ENCODE data around the gene PCDH8. TPM values are rescaled to one million over a fixed set of nuclear protein-coding genes. Genes with fewer than 3 reads are reported as not detected.
"Not testable (repeated sequence)": the region's sequence is repeated elsewhere in the genome, so short reads cannot be mapped to it uniquely, and the experiment has no call there.

The PCDH8 gene
- polyA plus RNA-seq, 1 donor from 2014 or later: not detected

DNA sequence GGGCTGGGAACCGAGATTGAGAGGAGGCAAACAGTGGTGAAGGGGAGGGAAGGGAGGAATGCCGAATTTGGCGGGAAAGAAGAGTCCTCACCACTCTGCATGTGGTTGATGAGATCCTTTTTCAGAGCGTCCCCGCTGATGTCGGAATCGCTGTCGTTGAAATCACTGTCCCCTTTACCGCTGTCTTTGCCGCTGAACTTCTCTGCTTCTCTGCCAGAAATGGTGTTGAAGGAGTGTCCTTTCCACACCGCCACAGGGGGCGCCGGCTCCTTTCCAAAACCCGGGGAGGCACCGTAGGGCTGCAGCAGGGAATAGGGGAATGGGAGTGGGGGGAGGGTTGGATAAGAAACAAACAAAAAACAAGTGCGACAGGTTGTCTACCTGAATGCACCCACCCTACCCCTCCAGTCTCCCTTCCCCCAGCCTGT, 3.1 kb downstream of the PCDH8 start:
- H3K9me3 Mint-ChIP-seq: peaks cover 0 to 10% (median 0%) of the 10 kb centered on the region in 3 donors
- peaks cover 49% of the 10 kb centered on the region for H3K27me3 Mint-ChIP-seq
- H3K27ac Mint-ChIP-seq: peak overlapping the region in 1 of 3 donors; percentile 33
- peak overlapping the region in 1 of 4 donors; percentile 88 for H3K4me3 Mint-ChIP-seq
- H3K36me3 Mint-ChIP-seq: no peaks in the 10 kb centered on the region
- peaks cover 3 to 15% (median 10%) of the 10 kb centered on the region in 3 donors for H3K4me1 Mint-ChIP-seq

DNA sequence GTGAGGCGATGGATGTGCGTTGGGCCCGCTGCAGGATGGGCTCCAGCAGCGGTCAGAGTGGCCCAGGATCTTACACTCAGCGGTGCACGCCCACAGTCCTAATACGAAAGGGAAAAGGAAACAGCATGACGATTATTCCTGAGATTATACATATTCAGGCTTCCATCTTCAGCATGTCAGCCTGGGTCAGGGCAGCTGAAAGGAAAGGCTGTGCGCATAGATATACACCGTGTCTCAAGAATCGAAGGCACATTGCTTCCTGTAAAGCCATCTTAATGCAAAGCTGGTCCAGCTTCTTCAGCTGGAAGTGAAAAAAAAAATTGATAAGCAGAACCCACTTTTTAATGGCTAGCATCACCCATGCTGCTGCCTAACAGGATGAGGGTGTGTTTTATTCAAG, 3.6 kb downstream of the PCDH8 start:
- H3K27ac Mint-ChIP-seq: peak overlapping the region in 1 of 3 donors; percentile 33
- H3K27me3 Mint-ChIP-seq: peaks cover 46% of the 10 kb centered on the region
- H3K36me3 Mint-ChIP-seq: no peaks in the 10 kb centered on the region

DNA sequence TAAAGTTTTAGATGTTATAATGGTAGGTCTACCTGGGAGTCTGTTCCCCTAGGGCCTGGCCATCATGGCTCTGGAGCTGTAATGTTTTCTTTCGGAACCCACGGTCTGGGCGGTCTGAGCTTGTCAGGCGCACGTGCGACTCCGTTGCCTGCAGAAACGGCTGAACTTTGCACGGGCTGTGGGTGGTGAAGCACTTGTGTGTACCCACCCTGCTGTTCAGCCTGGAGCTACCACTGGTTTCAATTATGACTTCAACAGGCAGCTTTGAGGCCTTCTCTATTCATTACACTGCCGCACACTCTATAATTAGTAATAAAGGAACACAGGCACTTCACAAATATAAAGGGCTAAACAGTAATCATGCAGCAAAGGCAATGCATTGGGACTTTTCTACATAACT, 6.0 kb downstream of the PCDH8 start:
- peaks cover 41% of the 10 kb centered on the region for H3K27me3 Mint-ChIP-seq
- H3K27ac Mint-ChIP-seq: no peak overlapping the region

More for the DNA sequence above, 3.6 kb downstream of the PCDH8 start:
- H3K4me3 Mint-ChIP-seq: peak overlapping the region in 3 of 4 donors; percentile 18 to 88 (median 44)
- peaks cover 0 to 12% (median 0%) of the 10 kb centered on the region in 3 donors for H3K9me3 Mint-ChIP-seq
- H3K4me1 Mint-ChIP-seq: peaks cover 3 to 10% (median 7%) of the 10 kb centered on the region in 3 donors

DNA sequence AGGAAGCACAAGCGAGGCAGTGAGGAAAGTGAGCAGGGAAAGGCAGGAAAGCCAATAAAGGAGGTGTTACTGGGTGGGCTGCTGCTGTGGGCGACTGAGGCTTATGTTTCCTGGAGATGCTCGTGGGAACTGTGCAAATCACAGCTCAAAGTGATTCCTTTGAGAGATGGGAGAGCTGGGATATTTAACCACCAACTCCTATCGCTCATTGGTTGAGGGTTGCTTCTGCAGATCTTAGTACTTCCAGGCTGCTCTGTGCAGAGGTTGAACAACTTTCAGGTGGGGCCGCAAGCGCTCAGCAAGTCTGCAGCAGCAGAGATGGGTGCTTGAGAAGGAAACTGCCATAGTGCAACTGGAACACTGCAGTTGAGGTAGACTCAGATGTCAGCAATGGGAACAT, 8.4 kb downstream of the PCDH8 start:
- Mint-ChIP-seq H3K27ac (no peak overlapping the region), H3K9me3 (peaks cover 0 to 9% (median 0%) of the 10 kb centered on the region in 3 donors), H3K4me3 (no peak overlapping the region), H3K27me3 (peaks cover 41% of the 10 kb centered on the region), H3K36me3 (no peaks in the 10 kb centered on the region), H3K4me1 (peaks cover 0 to 3% (median 0%) of the 10 kb centered on the region in 3 donors)

More for the DNA sequence above, 6.0 kb downstream of the PCDH8 start:
- H3K4me3 Mint-ChIP-seq: no peak overlapping the region
- peaks cover 0 to 9% (median 0%) of the 10 kb centered on the region in 3 donors for H3K9me3 Mint-ChIP-seq
- no peaks in the 10 kb centered on the region for H3K36me3 Mint-ChIP-seq
- peaks cover 0 to 3% (median 0%) of the 10 kb centered on the region in 3 donors for H3K4me1 Mint-ChIP-seq

DNA sequence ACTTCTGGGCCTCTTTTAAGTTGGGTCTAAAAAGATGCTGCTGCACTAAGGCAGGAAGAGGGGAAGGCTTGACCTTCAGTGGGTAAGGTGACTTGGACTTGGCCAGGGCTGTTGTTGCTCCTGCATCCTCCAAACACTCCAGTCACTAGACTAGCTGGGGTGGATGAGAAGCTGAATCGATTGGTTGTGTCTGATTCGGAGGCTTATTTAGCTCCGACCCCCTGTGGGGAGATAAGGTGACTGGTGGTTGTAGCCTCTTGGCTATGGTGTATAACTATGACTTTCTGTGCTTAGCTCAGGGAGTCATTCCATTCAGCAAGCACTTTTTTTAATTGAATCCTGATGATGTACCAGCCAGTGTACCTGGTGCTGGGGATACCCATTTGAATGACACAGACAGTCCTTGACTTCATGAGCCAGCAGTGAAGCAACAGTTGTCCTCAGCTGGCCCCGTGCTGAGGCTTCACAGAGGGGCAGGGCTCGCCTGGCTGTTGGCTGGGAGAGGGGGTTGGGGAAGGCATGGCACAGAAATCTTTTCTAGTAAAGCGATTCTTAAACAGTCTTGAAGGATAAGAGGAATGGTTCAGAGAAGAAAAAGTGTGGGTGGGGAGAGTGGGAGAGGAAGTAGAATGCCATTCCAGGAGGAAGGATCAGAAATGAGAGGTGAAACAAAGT, 9.9 kb downstream of the PCDH8 start:
- Mint-ChIP-seq H3K9me3 (peaks cover 0 to 7% (median 0%) of the 10 kb centered on the region in 3 donors), H3K4me1 (no peaks in the 10 kb centered on the region), H3K27ac (no peak overlapping the region), H3K4me3 (no peak overlapping the region), H3K27me3 (peaks cover 32% of the 10 kb centered on the region), H3K36me3 (no peaks in the 10 kb centered on the region)

DNA sequence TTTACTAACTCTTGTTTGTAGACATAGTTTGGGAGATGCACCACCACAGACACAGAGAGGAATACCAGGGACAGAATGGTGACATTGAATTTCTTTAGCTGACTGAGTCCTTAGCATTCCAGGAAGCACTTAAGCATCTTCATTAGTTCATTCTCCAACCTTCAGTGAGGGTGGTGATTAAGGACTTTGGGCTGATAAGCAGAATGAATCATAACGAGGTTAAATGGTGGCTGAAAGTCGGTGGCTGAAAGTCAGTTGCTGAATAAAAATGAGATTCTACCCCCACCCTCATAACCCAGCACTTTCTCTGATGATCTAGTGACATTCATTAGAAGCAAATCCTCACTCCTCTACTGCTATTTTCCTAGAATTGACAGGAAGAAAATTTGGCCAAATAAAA, 10.6 kb downstream of the PCDH8 start:
- H3K4me1 Mint-ChIP-seq: no peaks in the 10 kb centered on the region
- no peak overlapping the region for H3K4me3 Mint-ChIP-seq
- H3K36me3 Mint-ChIP-seq: no peaks in the 10 kb centered on the region
- peaks cover 0 to 7% (median 0%) of the 10 kb centered on the region in 3 donors for H3K9me3 Mint-ChIP-seq
- peaks cover 26% of the 10 kb centered on the region for H3K27me3 Mint-ChIP-seq
- no peak overlapping the region for H3K27ac Mint-ChIP-seq

DNA sequence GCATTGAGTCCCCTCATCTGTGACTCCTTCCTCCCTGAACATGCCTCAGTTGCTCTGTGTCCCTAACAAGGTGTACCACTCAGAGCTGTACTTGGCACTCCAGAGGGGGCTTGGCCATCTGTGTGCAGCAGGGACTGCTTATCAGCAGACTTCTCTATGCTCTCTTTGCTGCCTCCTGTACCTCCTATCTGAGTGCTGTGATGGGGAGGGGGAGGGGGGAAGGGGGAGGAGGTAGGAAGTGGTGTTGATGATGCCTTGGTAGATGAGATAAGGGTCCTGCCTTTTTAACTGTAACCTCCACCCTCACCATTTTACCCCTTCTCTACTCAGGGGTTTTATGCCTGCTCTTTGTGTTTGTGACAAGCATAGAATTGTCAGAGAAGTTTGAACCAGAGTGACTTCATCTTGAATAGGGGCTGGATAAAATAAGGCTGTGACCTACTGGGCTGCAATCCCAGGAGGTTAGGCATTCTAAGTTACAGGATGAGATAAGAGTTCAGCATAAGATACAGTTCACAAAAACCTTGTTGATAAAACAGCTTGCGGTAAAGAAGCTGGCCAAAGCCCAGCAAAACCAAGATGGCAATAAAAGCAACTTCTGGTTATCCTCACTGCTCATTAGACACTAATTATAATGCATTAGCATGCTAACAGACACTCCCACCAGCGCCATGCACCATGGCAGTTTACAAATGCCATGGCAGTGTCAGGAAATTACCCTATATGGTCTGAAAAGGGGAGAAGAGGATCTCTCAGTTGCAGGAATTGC, 13.2 kb downstream of the PCDH8 start:
- H3K4me3 Mint-ChIP-seq: no peak overlapping the region
- peaks cover 18% of the 10 kb centered on the region for H3K27me3 Mint-ChIP-seq

DNA sequence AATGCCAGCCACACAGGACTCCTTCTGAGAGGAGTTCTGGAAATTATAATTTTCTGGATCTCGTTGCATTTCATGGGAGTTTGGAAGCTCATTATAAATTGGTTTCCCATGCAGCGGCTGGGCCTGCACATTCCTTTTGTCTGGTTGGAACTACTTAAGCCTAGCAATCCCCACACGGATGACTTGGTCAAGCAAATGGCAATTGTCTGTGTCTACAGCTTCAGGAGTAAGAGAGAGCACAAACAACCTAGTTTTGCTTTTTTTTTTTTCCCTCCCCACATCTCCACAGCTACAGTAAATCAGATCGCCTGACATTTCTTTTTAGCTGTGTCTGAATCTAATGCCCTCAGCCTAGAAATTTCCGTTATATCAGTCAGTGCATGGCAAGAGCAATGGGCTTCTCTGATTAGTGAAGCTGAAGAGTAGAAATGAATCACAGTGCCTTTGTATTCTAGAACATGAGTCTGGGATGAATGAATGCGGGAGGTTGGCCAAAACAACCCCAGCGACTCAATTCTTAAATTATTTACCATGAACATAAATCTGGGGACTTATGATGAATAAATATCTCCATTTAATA, 15.1 kb downstream of the PCDH8 start:
- H3K4me1 Mint-ChIP-seq: no peaks in the 10 kb centered on the region
- H3K27me3 Mint-ChIP-seq: peaks cover 12% of the 10 kb centered on the region
- H3K27ac Mint-ChIP-seq: no peak overlapping the region
- H3K9me3 Mint-ChIP-seq: no peaks in the 10 kb centered on the region
- no peak overlapping the region for H3K4me3 Mint-ChIP-seq
- no peaks in the 10 kb centered on the region for H3K36me3 Mint-ChIP-seq

More for the DNA sequence above, 13.2 kb downstream of the PCDH8 start:
- Mint-ChIP-seq H3K36me3 (no peaks in the 10 kb centered on the region), H3K27ac (no peak overlapping the region), H3K9me3 (peaks cover 0 to 4% (median 0%) of the 10 kb centered on the region in 3 donors), H3K4me1 (no peaks in the 10 kb centered on the region)

DNA sequence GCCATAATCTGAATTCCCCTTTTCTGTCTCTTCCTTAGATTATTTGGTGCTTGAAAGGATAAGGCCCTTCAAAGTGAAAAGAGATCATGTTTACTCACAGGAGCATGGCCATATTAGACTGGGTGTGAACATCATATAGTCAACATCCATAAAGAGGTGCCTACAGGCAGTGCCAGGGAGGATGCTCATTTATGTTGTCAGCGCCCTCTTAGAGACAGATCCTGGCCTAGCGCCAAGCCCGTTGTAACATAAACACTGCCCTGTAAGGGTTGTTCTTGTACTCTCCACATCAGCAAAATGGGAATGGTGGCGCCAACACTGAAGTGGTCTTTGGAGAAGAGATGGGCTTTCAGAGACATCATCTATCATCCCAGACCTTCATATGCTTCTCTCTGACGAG, 16.1 kb downstream of the PCDH8 start:
- Mint-ChIP-seq H3K4me3 (no peak overlapping the region), H3K9me3 (no peaks in the 10 kb centered on the region), H3K27ac (no peak overlapping the region), H3K27me3 (peaks cover 7% of the 10 kb centered on the region), H3K4me1 (no peaks in the 10 kb centered on the region), H3K36me3 (no peaks in the 10 kb centered on the region)

DNA sequence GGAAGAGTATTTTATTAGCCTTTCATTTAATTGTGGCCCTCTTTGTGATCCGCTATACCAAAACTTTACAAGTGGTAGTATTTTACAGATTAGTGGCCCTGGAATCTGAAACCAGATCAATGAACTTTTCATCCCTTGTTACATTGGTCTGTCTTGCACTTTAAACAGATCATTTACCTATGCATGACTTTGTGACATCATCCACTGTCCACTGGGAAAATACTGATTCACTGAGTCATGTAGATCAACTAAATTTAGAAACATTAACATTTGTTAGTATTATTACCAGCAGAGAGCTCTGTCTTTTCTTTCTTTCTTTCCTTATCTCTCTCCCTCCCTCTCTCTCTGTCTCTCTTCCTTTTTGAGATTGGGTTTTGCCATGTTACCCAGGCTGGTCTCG, 17.5 kb downstream of the PCDH8 start:
- H3K4me3 Mint-ChIP-seq: no peak overlapping the region
- no peaks in the 10 kb centered on the region for H3K4me1 Mint-ChIP-seq
- no peak overlapping the region for H3K27ac Mint-ChIP-seq
- peaks cover 4% of the 10 kb centered on the region for H3K27me3 Mint-ChIP-seq
- no peaks in the 10 kb centered on the region for H3K9me3 Mint-ChIP-seq
- no peaks in the 10 kb centered on the region for H3K36me3 Mint-ChIP-seq

DNA sequence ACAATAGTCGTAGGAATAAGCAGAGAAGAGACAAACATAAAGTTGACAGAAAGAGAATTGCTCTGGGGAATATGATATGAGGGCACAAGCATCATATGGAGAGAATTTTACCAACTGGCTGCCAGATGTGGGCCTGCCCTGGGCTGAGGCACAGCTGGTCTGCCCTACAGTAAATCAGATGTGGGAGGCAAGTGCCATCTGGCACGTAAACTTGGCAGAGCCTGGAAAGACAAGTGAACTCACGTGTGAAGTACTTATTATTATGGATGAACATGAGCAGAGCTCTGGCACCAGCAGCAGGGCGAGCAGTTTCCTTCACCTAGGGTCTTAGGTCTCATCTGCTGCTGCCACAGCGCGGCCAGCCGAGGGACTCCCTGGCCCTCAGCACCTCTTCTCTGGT, 20.6 kb downstream of the PCDH8 start:
- H3K36me3 Mint-ChIP-seq: no peaks in the 10 kb centered on the region
- H3K4me1 Mint-ChIP-seq: no peaks in the 10 kb centered on the region
- H3K27ac Mint-ChIP-seq: no peak overlapping the region
- H3K4me3 Mint-ChIP-seq: no peak overlapping the region
- H3K27me3 Mint-ChIP-seq: peaks cover 7% of the 10 kb centered on the region
- no peaks in the 10 kb centered on the region for H3K9me3 Mint-ChIP-seq

DNA sequence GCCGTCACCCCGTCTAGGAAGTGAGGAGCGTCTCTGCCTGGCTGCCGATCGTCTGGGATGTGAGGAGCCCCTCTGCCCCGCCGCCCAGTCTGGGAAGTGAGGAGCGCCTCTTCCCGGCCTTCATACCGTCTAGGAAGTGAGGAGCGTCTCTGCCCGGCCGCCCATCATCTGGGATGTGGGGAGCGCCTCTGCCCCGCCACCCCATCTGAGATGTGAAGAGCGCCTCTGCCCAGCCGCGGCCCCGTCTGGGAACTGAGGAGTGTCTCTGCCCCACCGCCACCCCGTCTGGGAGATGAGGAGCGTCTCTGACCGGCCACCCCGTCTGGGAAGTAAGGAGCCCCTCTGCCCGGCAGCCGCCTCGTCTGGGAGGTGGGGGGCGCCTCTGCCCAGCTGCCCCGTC, 30.6 kb downstream of the PCDH8 start:
- H3K4me1 Mint-ChIP-seq, H3K36me3 Mint-ChIP-seq, H3K9me3 Mint-ChIP-seq, H3K27ac Mint-ChIP-seq, H3K4me3 Mint-ChIP-seq, H3K27me3 Mint-ChIP-seq: not testable (repeated sequence)

DNA sequence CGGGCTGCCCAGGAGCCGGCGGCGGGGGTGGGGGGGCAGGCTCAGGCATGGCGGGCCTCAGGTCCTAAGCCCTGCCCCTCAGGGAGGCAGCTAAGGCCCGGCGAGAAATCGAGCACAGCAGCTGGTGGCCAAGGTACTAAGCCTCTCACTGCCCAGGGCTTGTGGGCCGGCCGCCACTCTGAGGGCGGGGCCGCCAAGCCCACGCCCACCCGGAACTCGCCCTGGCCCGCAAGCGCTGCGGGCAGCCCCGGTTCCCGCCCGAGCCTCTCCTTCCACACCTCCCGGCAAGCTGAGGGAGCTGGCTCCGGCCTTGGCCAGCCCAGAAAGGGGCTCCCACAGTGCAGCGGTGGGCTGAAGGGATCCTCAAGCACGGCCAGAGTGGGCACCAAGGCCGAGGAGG, 33.1 kb downstream of the PCDH8 start:
- Mint-ChIP-seq H3K27me3 (no peaks in the 10 kb centered on the region), H3K9me3 (peaks cover 0 to 2% (median 0%) of the 10 kb centered on the region in 3 donors), H3K4me1 (no peaks in the 10 kb centered on the region), H3K4me3 (no peak overlapping the region), H3K27ac (no peak overlapping the region), H3K36me3 (peaks cover 2% of the 10 kb centered on the region)

DNA sequence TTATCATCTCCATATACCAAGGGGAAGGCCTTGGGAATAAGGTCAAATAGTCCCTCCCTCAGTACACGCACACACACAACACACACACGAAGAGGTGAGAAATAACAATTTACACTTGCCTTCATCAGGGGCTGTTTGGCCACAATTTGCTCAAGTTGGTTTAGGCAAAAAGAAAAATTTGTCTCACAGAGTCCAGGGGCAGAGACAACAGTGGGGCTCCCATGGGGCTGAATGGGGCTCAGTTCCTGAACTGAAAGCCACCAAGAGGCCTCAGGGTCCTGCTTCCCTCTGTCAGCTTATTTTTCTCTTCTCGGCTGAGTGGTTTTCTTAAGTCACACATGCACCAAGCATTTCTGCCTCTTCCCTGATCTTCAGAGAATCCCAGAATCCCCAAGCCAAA, 35.5 kb downstream of the PCDH8 start:
- Mint-ChIP-seq H3K4me1 (peaks cover 0 to 1% (median 0%) of the 10 kb centered on the region in 3 donors), H3K27ac (no peak overlapping the region), H3K36me3 (no peaks in the 10 kb centered on the region), H3K27me3 (no peaks in the 10 kb centered on the region), H3K9me3 (no peaks in the 10 kb centered on the region), H3K4me3 (no peak overlapping the region)

DNA sequence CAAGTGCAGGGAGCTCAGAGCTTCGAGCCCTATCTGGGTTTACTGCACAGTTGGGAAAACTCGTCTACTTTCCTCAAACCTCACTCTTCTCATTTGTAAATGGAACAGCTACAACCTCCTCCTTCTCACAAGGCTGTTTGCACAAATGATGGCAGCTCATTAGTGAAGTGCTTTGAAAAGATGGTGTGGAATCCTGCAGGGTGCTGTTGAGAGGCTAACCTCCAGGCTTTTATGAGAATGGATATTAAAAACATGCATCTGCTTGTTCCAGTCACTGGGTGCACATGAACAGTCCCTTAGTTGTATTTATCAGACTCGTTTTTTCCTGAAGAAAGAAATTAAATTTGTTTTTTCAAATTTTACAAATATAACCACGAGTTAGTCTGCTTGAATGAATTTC, 36.6 kb downstream of the PCDH8 start:
- Mint-ChIP-seq H3K27ac (no peak overlapping the region), H3K4me1 (peaks cover 0 to 1% (median 0%) of the 10 kb centered on the region in 3 donors), H3K27me3 (peaks cover 1% of the 10 kb centered on the region), H3K36me3 (no peaks in the 10 kb centered on the region), H3K4me3 (no peak overlapping the region), H3K9me3 (no peaks in the 10 kb centered on the region)

Measured in IgD-negative memory B cell (primary cell).